GM23338 (cell line): Measurements from ENCODE around the gene PALS2.

Source experiments
- EZH2 ChIP-seq: fragments of 200-600 bp; sonication (generic); IDR thresholded peaks from one replicate; pipeline ENCODE4 v1.8.0; 2017; ENCODE audit warnings: antibody characterized with exemption, mild to moderate bottlenecking, low read depth; ENCODE audit not compliant: unreplicated experiment
- EZH2phosphoT487 ChIP-seq: fragments of 200-600 bp; sonication (generic); IDR thresholded peaks from one replicate; pipeline ENCODE4 v1.8.1; 2018; ENCODE audit warnings: antibody characterized with exemption; ENCODE audit not compliant: unreplicated experiment
- JUNB ChIP-seq: IDR thresholded peaks from one replicate; pipeline ENCODE4 v1.6.1; 2016; ENCODE audit warnings: antibody characterized with exemption; ENCODE audit not compliant: unreplicated experiment
- TF ChIP-seq, protein P1 (sequence below), 2 experiments: fragments of 200-600 bp in 1 of 2; sonication (generic) in 1 of 2; conservative IDR thresholded peaks; 2 replicates each; pipeline versions ENCODE4 v1.5.1 to v1.6.1; 2016 to 2017; ENCODE audit warnings: antibody characterized with exemption in 2 of 2, low read depth in 2 of 2, mild to moderate bottlenecking in 2 of 2, moderate library complexity in 1 of 2

GRCh38 chr7:24609059-24609458 lies 35.8 kb downstream of the PALS2 start:
- TF ChIP-seq, protein P1, sequence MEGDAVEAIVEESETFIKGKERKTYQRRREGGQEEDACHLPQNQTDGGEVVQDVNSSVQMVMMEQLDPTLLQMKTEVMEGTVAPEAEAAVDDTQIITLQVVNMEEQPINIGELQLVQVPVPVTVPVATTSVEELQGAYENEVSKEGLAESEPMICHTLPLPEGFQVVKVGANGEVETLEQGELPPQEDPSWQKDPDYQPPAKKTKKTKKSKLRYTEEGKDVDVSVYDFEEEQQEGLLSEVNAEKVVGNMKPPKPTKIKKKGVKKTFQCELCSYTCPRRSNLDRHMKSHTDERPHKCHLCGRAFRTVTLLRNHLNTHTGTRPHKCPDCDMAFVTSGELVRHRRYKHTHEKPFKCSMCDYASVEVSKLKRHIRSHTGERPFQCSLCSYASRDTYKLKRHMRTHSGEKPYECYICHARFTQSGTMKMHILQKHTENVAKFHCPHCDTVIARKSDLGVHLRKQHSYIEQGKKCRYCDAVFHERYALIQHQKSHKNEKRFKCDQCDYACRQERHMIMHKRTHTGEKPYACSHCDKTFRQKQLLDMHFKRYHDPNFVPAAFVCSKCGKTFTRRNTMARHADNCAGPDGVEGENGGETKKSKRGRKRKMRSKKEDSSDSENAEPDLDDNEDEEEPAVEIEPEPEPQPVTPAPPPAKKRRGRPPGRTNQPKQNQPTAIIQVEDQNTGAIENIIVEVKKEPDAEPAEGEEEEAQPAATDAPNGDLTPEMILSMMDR (conservative IDR thresholded peaks at IDR 0.05; ENCODE audit: low read depth in 2 of 2) = no peak
- no peak for TF ChIP-seq EZH2
- TF ChIP-seq EZH2phosphoT487 = no peak
- TF ChIP-seq JUNB = no peak
